H9 (cell line): Measurements from ENCODE around the gene SNX22. TPM values are rescaled to one million over a fixed set of nuclear protein-coding genes. Genes with fewer than 3 reads are reported as not detected.

Experiments
- DNase-seq: peaks from one replicate; pipeline ENCODE4 v3.0.0-alpha.2; 2017
- H2AFZ ChIP-seq: one replicate; pipeline ENCODE4 v1.6.1; 2013; ENCODE audit warnings: mild to moderate bottlenecking, low read length, control low read depth, moderate library complexity
- H2AK5ac ChIP-seq: 2 replicates; pipeline ENCODE4 v1.6.1; 2013; ENCODE audit warnings: low read length, control low read depth, mixed read lengths; ENCODE audit not compliant: insufficient read length
- H2BK120ac ChIP-seq: one replicate; pipeline ENCODE4 v1.6.1; 2013; ENCODE audit warnings: low read depth, mild to moderate bottlenecking, low read length, control low read depth, inconsistent platforms; ENCODE audit not compliant: poor library complexity, severe bottlenecking
- H2BK12ac ChIP-seq: 2 replicates; pipeline ENCODE4 v1.6.1; 2013; ENCODE audit warnings: low read length, control low read depth, mixed read lengths, low read depth; ENCODE audit not compliant: insufficient read length
- H2BK15ac ChIP-seq: 2 replicates; pipeline ENCODE4 v1.6.1; 2013; ENCODE audit warnings: low read depth, low read length, control low read depth
- H2BK20ac ChIP-seq: one replicate; pipeline ENCODE4 v1.6.1; 2013; ENCODE audit warnings: low read depth, mild to moderate bottlenecking, low read length, control low read depth, inconsistent platforms; ENCODE audit not compliant: poor library complexity, severe bottlenecking
- H2BK5ac ChIP-seq: 2 replicates; pipeline ENCODE4 v1.6.1; 2013; ENCODE audit warnings: low read length, control low read depth, mixed read lengths; ENCODE audit not compliant: insufficient read length
- H3K14ac ChIP-seq: 2 replicates; pipeline ENCODE4 v1.6.1; 2013; ENCODE audit warnings: low read length, control low read depth; ENCODE audit not compliant: insufficient read depth
- H3K18ac ChIP-seq: 2 replicates; pipeline ENCODE4 v1.6.1; 2013; ENCODE audit warnings: low read depth, mild to moderate bottlenecking, mixed read lengths, low read length, control low read depth; ENCODE audit not compliant: insufficient read length
- H3K23ac ChIP-seq: 2 replicates; pipeline ENCODE4 v1.6.1; 2013; ENCODE audit warnings: low read length, control low read depth, mixed read lengths, low read depth; ENCODE audit not compliant: insufficient read length
- H3K23me2 ChIP-seq: 2 replicates; pipeline ENCODE4 v1.6.1; 2013; ENCODE audit warnings: low read depth, mild to moderate bottlenecking, mixed read lengths, low read length, control low read depth; ENCODE audit not compliant: insufficient read length, poor library complexity, severe bottlenecking
- H3K27ac ChIP-seq: 2 replicates; pipeline ENCODE4 v1.5.1; 2013; ENCODE audit warnings: low read length, control low read depth, mixed read lengths, low read depth; ENCODE audit not compliant: insufficient read length
- H3K27me3 ChIP-seq: 2 replicates; pipeline ENCODE4 v1.6.1; 2013; ENCODE audit warnings: low read length, control low read depth, inconsistent platforms; ENCODE audit not compliant: insufficient read depth
- H3K4ac ChIP-seq: 2 replicates; pipeline ENCODE4 v1.6.1; 2013; ENCODE audit warnings: low read depth, mild to moderate bottlenecking, control low read depth, inconsistent platforms, low read length, moderate library complexity
- H3K4me1 ChIP-seq: 2 replicates; pipeline ENCODE4 v1.6.1; 2013; ENCODE audit warnings: low read length, control low read depth, inconsistent platforms; ENCODE audit not compliant: insufficient read depth
- H3K4me2 ChIP-seq: 2 replicates; pipeline ENCODE4 v1.6.1; 2013; ENCODE audit warnings: low read length, control low read depth, mixed read lengths; ENCODE audit not compliant: insufficient read length, insufficient read depth
- H3K56ac ChIP-seq: 2 replicates; pipeline ENCODE4 v1.6.1; 2013; ENCODE audit warnings: low read depth, mild to moderate bottlenecking, mixed read lengths, low read length, control low read depth; ENCODE audit not compliant: insufficient read length
- H3K79me1 ChIP-seq: 2 replicates; pipeline ENCODE4 v1.6.1; 2013; ENCODE audit warnings: low read depth, mild to moderate bottlenecking, moderate library complexity, low read length, control low read depth, inconsistent platforms; ENCODE audit not compliant: insufficient read depth, poor library complexity, severe bottlenecking
- H3K79me2 ChIP-seq: 2 replicates; pipeline ENCODE4 v1.6.1; 2013; ENCODE audit warnings: low read length, control low read depth, inconsistent platforms; ENCODE audit not compliant: insufficient read depth
- H3K9ac ChIP-seq: 2 replicates; pipeline ENCODE4 v1.6.1; 2013; ENCODE audit warnings: low read length, control low read depth, mixed read lengths; ENCODE audit not compliant: insufficient read length; ENCODE audit errors: extremely low read depth
- H3K9me3 ChIP-seq: one replicate; pipeline ENCODE4 v1.6.1; 2013; ENCODE audit warnings: low read depth, low read length, inconsistent platforms; ENCODE audit not compliant: control insufficient read depth
- H3T11ph ChIP-seq: one replicate; pipeline ENCODE4 v1.6.1; 2013; ENCODE audit warnings: mild to moderate bottlenecking, low read length, control low read depth, inconsistent platforms
- H4K20me1 ChIP-seq: one replicate; pipeline ENCODE4 v1.6.1; 2013; ENCODE audit not compliant: control insufficient read depth, insufficient read length, insufficient read depth
- H4K5ac ChIP-seq: 2 replicates; pipeline ENCODE4 v1.6.1; 2013; ENCODE audit warnings: low read depth, mild to moderate bottlenecking, mixed read lengths, low read length, control low read depth; ENCODE audit not compliant: insufficient read length
- H4K8ac ChIP-seq: replicated peaks from 2 replicates; pipeline ENCODE4 v1.6.1; 2013; ENCODE audit warnings: low read length, control low read depth, mixed read lengths, low read depth; ENCODE audit not compliant: insufficient read length
- H4K91ac ChIP-seq: 2 replicates; pipeline ENCODE4 v1.6.1; 2013; ENCODE audit warnings: low read depth, mild to moderate bottlenecking, moderate library complexity, mixed read lengths, low read length, control low read depth; ENCODE audit not compliant: insufficient read length
- H3K27ac Mint-ChIP-seq, 3 experiments: 2 replicates in 2 of 3; 3 replicates in 1 of 3; pipeline ENCODE4 v1.8.0; 2020 to 2021; ENCODE audit warnings: mixed read lengths in 3 of 3, mild to moderate bottlenecking in 1 of 3, moderate library complexity in 1 of 3
- H3K27me3 Mint-ChIP-seq: 2 replicates; pipeline ENCODE4 v1.8.0; 2021; ENCODE audit warnings: low read depth, mild to moderate bottlenecking, moderate library complexity, mixed read lengths
- H3K36me3 Mint-ChIP-seq, 3 experiments: 2 replicates in 2 of 3; 3 replicates in 1 of 3; pipeline ENCODE4 v1.8.0; 2020 to 2021; ENCODE audit warnings: low read depth in 3 of 3, mixed read lengths in 3 of 3; ENCODE audit not compliant: insufficient read depth in 1 of 3
- H3K4me1 Mint-ChIP-seq, 2 experiments: 2 replicates each; pipeline ENCODE4 v1.8.0; 2020; ENCODE audit warnings: mixed read lengths in 2 of 2
- H3K4me3 Mint-ChIP-seq, 2 experiments: 2 replicates in 1 of 2; 3 replicates in 1 of 2; pipeline ENCODE4 v1.8.0; 2020 to 2021; ENCODE audit warnings: mild to moderate bottlenecking in 2 of 2, mixed read lengths in 2 of 2, moderate library complexity in 1 of 2
- H3K9me3 Mint-ChIP-seq, 2 experiments: 2 replicates in 1 of 2; 3 replicates in 1 of 2; pipeline ENCODE4 v1.8.0; 2020; ENCODE audit warnings: mild to moderate bottlenecking in 2 of 2, mixed read lengths in 2 of 2, moderate library complexity in 1 of 2
- WGBS: extraction: QIAGEN DNeasy Blood & Tissue Kit; methylation state at CpG from one replicate; pipeline ENCODE4 v1.1.7; 2013; ENCODE audit warnings: missing lambda C conversion rate, low lambda C conversion rate, mixed read lengths; ENCODE audit not compliant: insufficient read length; ENCODE audit errors: extremely low coverage; 5-methylcytosine and 5-hydroxymethylcytosine counted together
- total RNA-seq: library from RNA; stranded (reverse); gene quantifications from 2 replicates; pipeline ENCODE4 v1.2.1, GENCODE V29; 2021
- TF ChIP-seq, protein P1 (sequence below): fragments of 200-600 bp; sonication (generic); conservative IDR thresholded peaks from 3 replicates; pipeline ENCODE4 v1.8.0; 2021; ENCODE audit warnings: antibody characterized with exemption, mild to moderate bottlenecking

The SNX22 gene
- total RNA-seq, 1 experiment from 2014 or later: 4.8 TPM

DNA sequence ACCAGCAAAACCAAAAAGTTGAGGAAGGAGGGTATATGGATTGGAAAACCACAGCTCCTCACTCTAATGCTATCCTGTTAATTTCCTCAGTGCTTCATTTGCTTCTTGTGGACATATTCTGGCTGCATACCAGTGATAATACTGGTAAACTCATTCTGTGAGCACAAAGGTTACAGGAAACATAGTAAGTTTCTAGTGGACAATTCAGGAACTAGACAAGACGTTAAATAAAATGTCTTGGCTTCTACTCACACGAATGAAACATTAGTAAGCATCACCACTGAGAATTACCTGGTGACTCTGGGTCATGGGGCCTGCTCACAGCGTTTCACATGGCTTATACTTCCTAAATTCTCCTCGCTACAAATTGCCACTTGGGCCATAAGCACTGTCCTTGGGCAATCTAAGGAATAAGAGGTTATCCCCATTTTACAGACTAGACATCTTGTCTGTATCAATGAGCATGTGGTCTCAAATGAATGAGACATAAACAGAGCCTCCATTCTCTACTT is 31.4 kb downstream of the SNX22 start:
- no peak overlapping the region for H3K9ac ChIP-seq
- H4K5ac ChIP-seq: no peak overlapping the region
- no peak overlapping the region for H3K18ac ChIP-seq
- no peak overlapping the region for H3K56ac ChIP-seq
- no peaks in the 10 kb centered on the region for H3K9me3 ChIP-seq
- Mint-ChIP-seq H3K27ac (no peak overlapping the region; a peak in 1 of 7 replicates), H3K36me3 (peaks cover 0 to 14% (median 11%) of the 10 kb centered on the region in 3 experiments; a peak in 4 of 7 replicates), H3K4me3 (no peak overlapping the region), H3K9me3 (no peaks in the 10 kb centered on the region), H3K4me1 (no peaks in the 10 kb centered on the region), H3K27me3 (no peaks in the 10 kb centered on the region)
- H3K27me3 ChIP-seq: no peaks in the 10 kb centered on the region
- no peaks in the 10 kb centered on the region for H4K20me1 ChIP-seq
- H2BK20ac ChIP-seq: no peak overlapping the region
- TF ChIP-seq, protein P1, sequence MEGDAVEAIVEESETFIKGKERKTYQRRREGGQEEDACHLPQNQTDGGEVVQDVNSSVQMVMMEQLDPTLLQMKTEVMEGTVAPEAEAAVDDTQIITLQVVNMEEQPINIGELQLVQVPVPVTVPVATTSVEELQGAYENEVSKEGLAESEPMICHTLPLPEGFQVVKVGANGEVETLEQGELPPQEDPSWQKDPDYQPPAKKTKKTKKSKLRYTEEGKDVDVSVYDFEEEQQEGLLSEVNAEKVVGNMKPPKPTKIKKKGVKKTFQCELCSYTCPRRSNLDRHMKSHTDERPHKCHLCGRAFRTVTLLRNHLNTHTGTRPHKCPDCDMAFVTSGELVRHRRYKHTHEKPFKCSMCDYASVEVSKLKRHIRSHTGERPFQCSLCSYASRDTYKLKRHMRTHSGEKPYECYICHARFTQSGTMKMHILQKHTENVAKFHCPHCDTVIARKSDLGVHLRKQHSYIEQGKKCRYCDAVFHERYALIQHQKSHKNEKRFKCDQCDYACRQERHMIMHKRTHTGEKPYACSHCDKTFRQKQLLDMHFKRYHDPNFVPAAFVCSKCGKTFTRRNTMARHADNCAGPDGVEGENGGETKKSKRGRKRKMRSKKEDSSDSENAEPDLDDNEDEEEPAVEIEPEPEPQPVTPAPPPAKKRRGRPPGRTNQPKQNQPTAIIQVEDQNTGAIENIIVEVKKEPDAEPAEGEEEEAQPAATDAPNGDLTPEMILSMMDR: no peak
- no peak overlapping the region for H3T11ph ChIP-seq
- no peak overlapping the region for H2BK15ac ChIP-seq
- no peak overlapping the region for H2BK120ac ChIP-seq
- no peaks in the 10 kb centered on the region for H3K4me1 ChIP-seq
- no peak overlapping the region for H3K4ac ChIP-seq
- no peaks in the 10 kb centered on the region for H3K79me1 ChIP-seq
- H2AFZ ChIP-seq: no peak overlapping the region
- H2AK5ac ChIP-seq: no peak overlapping the region
- WGBS: no CpG with 5 or more reads among the region's 4 CpGs
- no peak overlapping the region for H3K23ac ChIP-seq
- no peak overlapping the region for H3K4me2 ChIP-seq
- no peak overlapping the region for H2BK12ac ChIP-seq
- no peak overlapping the region for H4K91ac ChIP-seq
- no peak for DNase-seq
- no peak overlapping the region for H2BK5ac ChIP-seq
- no peaks in the 10 kb centered on the region for H3K23me2 ChIP-seq
- no peak overlapping the region for H3K14ac ChIP-seq
- no peaks in the 10 kb centered on the region for H3K79me2 ChIP-seq
- H4K8ac ChIP-seq: no peak overlapping the region
- no peak overlapping the region for H3K27ac ChIP-seq
